ENCODE measurements around the gene RPL37A.

Gene RPL37A

GRCh38 chr2:216539791-216540241 lies 41.2 kb downstream of the RPL37A start:
- TF ChIP-seq CTCF (IDR thresholded peaks at IDR 0.05; ENCODE audit: extremely low read depth, insufficient read depth, missing control alignments): no peak
- peak; percentile 38 for DNase-seq (ENCODE audit: low spot score)
- in situ Hi-C loops (cut with MboI; ENCODE audit: low pct_unique_long_range_greater_than_20kb, low sequenced_read_pairs, unreplicated experiment): no loop called here

GRCh38 chr2:216540920-216541319 lies 42.3 kb downstream of the RPL37A start:
- no peak for TF ChIP-seq CTCF (IDR thresholded peaks at IDR 0.05; ENCODE audit: extremely low read depth, insufficient read depth, missing control alignments)
- no peak for DNase-seq (ENCODE audit: low spot score)
- in situ Hi-C loops (cut with MboI; ENCODE audit: low pct_unique_long_range_greater_than_20kb, low sequenced_read_pairs, unreplicated experiment): no loop called here

GRCh38 chr2:216541505-216541904 lies 42.9 kb downstream of the RPL37A start:
- in situ Hi-C loops (cut with MboI; ENCODE audit: low pct_unique_long_range_greater_than_20kb, low sequenced_read_pairs, unreplicated experiment): no loop called here
- no peak for TF ChIP-seq CTCF (IDR thresholded peaks at IDR 0.05; ENCODE audit: extremely low read depth, insufficient read depth, missing control alignments)
- no peak for DNase-seq (ENCODE audit: low spot score)

GRCh38 chr2:216545359-216545758 lies 46.7 kb downstream of the RPL37A start:
- in situ Hi-C loops (cut with MboI; ENCODE audit: low pct_unique_long_range_greater_than_20kb, low sequenced_read_pairs, unreplicated experiment): no loop called here
- no peak for DNase-seq (ENCODE audit: low spot score)
- TF ChIP-seq CTCF (IDR thresholded peaks at IDR 0.05; ENCODE audit: extremely low read depth, insufficient read depth, missing control alignments): no peak

GRCh38 chr2:216546241-216546640 lies 47.6 kb downstream of the RPL37A start:
- in situ Hi-C loops (cut with MboI; ENCODE audit: low pct_unique_long_range_greater_than_20kb, low sequenced_read_pairs, unreplicated experiment): no loop called here
- DNase-seq (ENCODE audit: low spot score): no peak
- TF ChIP-seq CTCF (IDR thresholded peaks at IDR 0.05; ENCODE audit: extremely low read depth, insufficient read depth, missing control alignments): no peak

- in situ Hi-C loops (cut with MboI; ENCODE audit: low pct_unique_long_range_greater_than_20kb, low sequenced_read_pairs, unreplicated experiment): no loop called here
- TF ChIP-seq CTCF (IDR thresholded peaks at IDR 0.05; ENCODE audit: extremely low read depth, insufficient read depth, missing control alignments): no peak
- no peak for DNase-seq (ENCODE audit: low spot score)
Measured at GRCh38 chr2:216546641-216547403, 48.2 kb downstream of the RPL37A start.

All from GM13977 (cell line).